Thyroid gland (tissue), 4 donors: ENCODE measurements around the gene CARNS1. TPM values are rescaled to one million over a fixed set of nuclear protein-coding genes. Genes with fewer than 3 reads are reported as not detected.
A peak's percentile ranks its signal among the peaks of the same experiment; 100 is the strongest.

Experiments used
- DNase-seq, 2 donors: peaks; one replicate each; pipeline ENCODE4 v3.0.0-alpha.2; 2019
- H3K27ac ChIP-seq, 3 donors: fragments of 200-600 bp; sonication (generic); 1 replicate in 2 of 3; 2 replicates in 1 of 3; pipeline ENCODE4 v1.5.1; 2016 to 2019; ENCODE audit warnings: mild to moderate bottlenecking in 1 of 3, moderate library complexity in 1 of 3
- H3K27me3 ChIP-seq: fragments of 200-600 bp; sonication (generic); one replicate; pipeline ENCODE4 v1.5.1; 2019
- H3K36me3 ChIP-seq, 2 donors: fragments of 200-600 bp; sonication (generic); one replicate each; pipeline ENCODE4 v1.5.1; 2016 to 2019
- H3K4me1 ChIP-seq, 2 donors: fragments of 200-600 bp; sonication (generic); one replicate each; pipeline ENCODE4 v1.5.1; 2017 to 2019
- H3K4me3 ChIP-seq, 3 donors: fragments of 200-600 bp; sonication (generic); replicated peaks in 1 of 3; 1 replicate in 2 of 3; 2 replicates in 1 of 3; pipeline ENCODE4 v1.5.1; 2016; ENCODE audit warnings: mild to moderate bottlenecking in 1 of 3
- H3K9me3 ChIP-seq: fragments of 200-600 bp; sonication (generic); one replicate; pipeline ENCODE4 v1.5.1; 2017
- CTCF ChIP-seq, 6 experiments: fragments of 200-600 bp in 3 of 6; fragments of 450-650 bp in 3 of 6; sonication (generic) in 3 of 6; IDR thresholded peaks; one replicate each; pipeline ENCODE4 v1.5.1; 2016 to 2019; ENCODE audit warnings: antibody characterized with exemption in 6 of 6, mild to moderate bottlenecking in 2 of 6, inconsistent platforms in 1 of 6, moderate library complexity in 1 of 6
- POLR2A ChIP-seq, 2 donors: fragments of 450-650 bp; IDR thresholded peaks; one replicate each; pipeline ENCODE4 v1.6.1; 2017; ENCODE audit warnings: antibody characterized with exemption in 2 of 2, mild to moderate bottlenecking in 2 of 2, moderate library complexity in 1 of 2
- WGBS, 2 donors: methylation state at CpG; one replicate each; pipeline ENCODE4 v1.1.5; 2017; 5-methylcytosine and 5-hydroxymethylcytosine counted together
- intact Hi-C: fragments of 100-400 bp; cut with DNase I; formaldehyde crosslinking; loops from one replicate; pipeline ENCODE4 v1.15.1; 2023
- total RNA-seq, 4 donors: library from RNA; depleted of rRNA; stranded (reverse); fragments of >200 nt; gene quantifications; one replicate each; pipeline ENCODE4 v1.2.3, GENCODE V29; 2016

Gene CARNS1
- total RNA-seq, 4 donors from 2014 or later = 3.8 to 9.8 (median 5.9) TPM

GRCh38 chr11:67449116-67449844, 33.8 kb downstream of the CARNS1 start:
- H3K9me3 ChIP-seq = no peaks in the 10 kb centered on the region
- intact Hi-C loops = no loop called here
- H3K4me3 ChIP-seq = no peak overlapping the region
- no peaks in the 10 kb centered on the region for H3K27me3 ChIP-seq
- H3K27ac ChIP-seq = no peak overlapping the region
- no peak for DNase-seq
- H3K36me3 ChIP-seq = no peaks in the 10 kb centered on the region
- peaks cover 1 to 4% of the 10 kb centered on the region in 2 donors for H3K4me1 ChIP-seq
- TF ChIP-seq POLR2A (IDR thresholded peaks at IDR 0.05) (no peak), CTCF (IDR thresholded peaks at IDR 0.05) (no peak)
- 77 to 89% methylated on average over 9 of the region's 9 CpGs for WGBS, 2 donors

- WGBS, 2 donors = 83% methylated on average over 19 to 24 of the region's 25 CpGs
- H3K9me3 ChIP-seq = no peaks in the 10 kb centered on the region
- no peak overlapping the region for H3K4me3 ChIP-seq
- intact Hi-C loops = no loop called here
- DNase-seq = no peak
- H3K27me3 ChIP-seq = no peaks in the 10 kb centered on the region
- no peak for TF ChIP-seq CTCF (IDR thresholded peaks at IDR 0.05)
- no peaks in the 10 kb centered on the region for H3K36me3 ChIP-seq
- no peak overlapping the region for H3K27ac ChIP-seq
- no peaks in the 10 kb centered on the region for H3K4me1 ChIP-seq
Measured at GRCh38 chr11:67450796-67451657, 35.5 kb downstream of the CARNS1 start.

- intact Hi-C loops = no loop called here
- TF ChIP-seq POLR2A (IDR thresholded peaks at IDR 0.05) (no peak), CTCF (IDR thresholded peaks at IDR 0.05) (no peak)
- no peak overlapping the region for H3K4me3 ChIP-seq
- H3K27me3 ChIP-seq = no peaks in the 10 kb centered on the region
- no peaks in the 10 kb centered on the region for H3K36me3 ChIP-seq
- WGBS, 2 donors = 93 to 95% methylated on average over 14 of the region's 14 CpGs
- peak overlapping the region in 1 of 3 donors; percentile 36 for H3K27ac ChIP-seq
- DNase-seq = no peak
- H3K9me3 ChIP-seq = no peaks in the 10 kb centered on the region
- H3K4me1 ChIP-seq = no peaks in the 10 kb centered on the region
Measured at GRCh38 chr11:67451658-67451976, 36.1 kb downstream of the CARNS1 start.

- Histone ChIP-seq H3K4me3 (no peak within 1 kb of the TSS), H3K27ac (peak within 1 kb of the TSS in 1 of 3 donors; percentile 36), H3K27me3 (no peaks in the 10 kb centered on the region), H3K9me3 (no peaks in the 10 kb centered on the region), H3K36me3 (no peaks in the 10 kb centered on the region), H3K4me1 (no peaks in the 10 kb centered on the region)
- no peak for TF ChIP-seq POLR2A (IDR thresholded peaks at IDR 0.05)
- no peak for TF ChIP-seq CTCF (IDR thresholded peaks at IDR 0.05)
- no peak for DNase-seq
- 85 to 88% methylated on average over 12 to 14 of the region's 33 CpGs for WGBS, 2 donors
- intact Hi-C loops = no loop called here
Measured at GRCh38 chr11:67452141-67452952, 36.9 kb downstream of the CARNS1 start, which contains the start of gene GPR152. Gene GPR152 (minus strand): TSS chr11:67452729. CDS start chr11:67452724, 5 bp downstream.
